T follicular helper cell (primary cell): ENCODE data around the gene RNF14.
A peak's percentile ranks its signal among the peaks of the same experiment; 100 is the strongest.
"Not testable (repeated sequence)": the region's sequence is repeated elsewhere in the genome, so short reads cannot be mapped to it uniquely, and the experiment has no call there.

Experiments used
- DNase-seq: peaks from one replicate; pipeline ENCODE4 v3.0.0-alpha.2; 2020; ENCODE audit warnings: low read depth

The RNF14 gene

GRCh38 chr5:142015781-142016533 is 47.1 kb downstream of the RNF14 start:
- peak; percentile 23 for DNase-seq

- DNase-seq, result no peak
Observed at GRCh38 chr5:142016556-142016955, 47.7 kb downstream of the RNF14 start.

- no peak for DNase-seq
Observed at GRCh38 chr5:142017832-142018427, 49.0 kb downstream of the RNF14 start.

- DNase-seq, result no peak
Observed at GRCh38 chr5:142020122-142020659, 51.3 kb downstream of the RNF14 start.

GRCh38 chr5:142023836-142024235 is 54.9 kb downstream of the RNF14 start:
- no peak for DNase-seq

GRCh38 chr5:142024771-142025304 is 55.9 kb downstream of the RNF14 start:
- DNase-seq, result peak; percentile 74

GRCh38 chr5:142025637-142026036 is 56.7 kb downstream of the RNF14 start:
- no peak for DNase-seq

- no peak for DNase-seq
Observed at GRCh38 chr5:142032150-142032549, 63.2 kb downstream of the RNF14 start.

GRCh38 chr5:142032747-142033631 is 64.1 kb downstream of the RNF14 start:
- DNase-seq, result no peak

GRCh38 chr5:142033632-142034567 is 65.0 kb downstream of the RNF14 start:
- not testable (repeated sequence) for DNase-seq

- no peak for DNase-seq
Observed at GRCh38 chr5:142034994-142035393, 66.1 kb downstream of the RNF14 start.

- DNase-seq, result no peak
Observed at GRCh38 chr5:142036918-142037317, 68.0 kb downstream of the RNF14 start.

GRCh38 chr5:142037599-142037998 is 68.7 kb downstream of the RNF14 start:
- DNase-seq, result not testable (repeated sequence)

- no peak for DNase-seq
Observed at GRCh38 chr5:142038735-142039134, 69.8 kb downstream of the RNF14 start.
